Measurements from ENCODE around the gene MGMT.

GRCh38 chr10:129466703-129467358 lies at the start of gene MGMT:
- TF ChIP-seq CTCF (IDR thresholded peaks at IDR 0.05): no peak
- TF ChIP-seq POLR2A (IDR thresholded peaks at IDR 0.05): peak; percentile 51
- no peak for TF ChIP-seq EP300 (IDR thresholded peaks at IDR 0.05)

Data from ovary (tissue), 3 donors.